Measurements from ENCODE around the gene DENND1C.

Gene DENND1C

GRCh38 chr19:6458695-6459261 lies 22.8 kb downstream of the DENND1C start:
- Histone ChIP-seq H3K9me3 (ENCODE audit: control extremely low read depth in 1 of 5, control insufficient read depth in 4 of 5, insufficient read depth in 2 of 5, low read depth in 1 of 5, low read length in 4 of 5) (peaks cover 0 to 19% (median 11%) of the 10 kb centered on the region in 5 experiments), H3K27me3 (replicated peaks in 2 of 5; ENCODE audit: control insufficient read depth in 4 of 5, insufficient read depth in 5 of 5, low read length in 4 of 5) (peaks cover 0 to 10% (median 2%) of the 10 kb centered on the region in 5 experiments), H3K27ac (ENCODE audit: insufficient read depth in 1 of 2, low read depth in 1 of 2, low read length in 2 of 2, poor library complexity in 1 of 2, severe bottlenecking in 2 of 2) (no peak overlapping the region), H3K36me3 (ENCODE audit: control insufficient read depth in 4 of 4, insufficient read depth in 4 of 4, low read length in 3 of 4) (peaks cover 0 to 13% (median 10%) of the 10 kb centered on the region in 4 experiments), H3K4me3 (ENCODE audit: control insufficient read depth in 1 of 7, extremely low read depth in 1 of 7, insufficient read depth in 4 of 7, low read depth in 2 of 7, low read length in 6 of 7) (peak overlapping the region in 6 of 7 experiments; percentile 44 to 85 (median 78)), H3K4me1 (ENCODE audit: control extremely low read depth in 1 of 4, control insufficient read depth in 4 of 4, insufficient read depth in 4 of 4, low read length in 3 of 4) (peaks cover 0 to 26% (median 17%) of the 10 kb centered on the region in 4 experiments)
- ChIA-PET POLR2A (no interaction called here), CTCF (no interaction called here)
- WGBS (ENCODE audit: insufficient coverage): 82% methylated on average over 9 of the region's 16 CpGs
- DNase-seq: no peak

- H3K27ac ChIP-seq (ENCODE audit: insufficient read depth in 1 of 2, low read depth in 1 of 2, low read length in 2 of 2, poor library complexity in 1 of 2, severe bottlenecking in 2 of 2): no peak overlapping the region
- peaks cover 0 to 26% (median 17%) of the 10 kb centered on the region in 4 experiments for H3K4me1 ChIP-seq (ENCODE audit: control extremely low read depth in 1 of 4, control insufficient read depth in 4 of 4, insufficient read depth in 4 of 4, low read length in 3 of 4)
- CTCF ChIA-PET: interaction anchor here (0.6 kb wide), 1 partner anchor 1609 kb away, joined by 3 read pairs; no protein-coding TSS in a partner anchor
- peaks cover 0 to 5% (median 2%) of the 10 kb centered on the region in 5 experiments for H3K27me3 ChIP-seq (replicated peaks in 2 of 5; ENCODE audit: control insufficient read depth in 4 of 5, insufficient read depth in 5 of 5, low read length in 4 of 5)
- peaks cover 0 to 17% (median 11%) of the 10 kb centered on the region in 4 experiments for H3K36me3 ChIP-seq (ENCODE audit: control insufficient read depth in 4 of 4, insufficient read depth in 4 of 4, low read length in 3 of 4)
- H3K4me3 ChIP-seq (ENCODE audit: control insufficient read depth in 1 of 7, extremely low read depth in 1 of 7, insufficient read depth in 4 of 7, low read depth in 2 of 7, low read length in 6 of 7): no peak overlapping the region
- no peak for DNase-seq
- peaks cover 0 to 22% (median 14%) of the 10 kb centered on the region in 5 experiments for H3K9me3 ChIP-seq (ENCODE audit: control extremely low read depth in 1 of 5, control insufficient read depth in 4 of 5, insufficient read depth in 2 of 5, low read depth in 1 of 5, low read length in 4 of 5)
- WGBS (ENCODE audit: insufficient coverage): 94% methylated on average over 15 of the region's 17 CpGs
- POLR2A ChIA-PET: no interaction called here
Observed at GRCh38 chr19:6457958-6458694, 23.5 kb downstream of the DENND1C start.

- DNase-seq: no peak
- ChIA-PET CTCF (interaction anchor here (1.9 kb wide), 1 partner anchor 60 kb away, joined by 4 read pairs; no protein-coding TSS in a partner anchor), POLR2A (no interaction called here)
- H3K9me3 ChIP-seq (ENCODE audit: control extremely low read depth in 1 of 5, control insufficient read depth in 4 of 5, insufficient read depth in 2 of 5, low read depth in 1 of 5, low read length in 4 of 5): peaks cover 0 to 22% (median 14%) of the 10 kb centered on the region in 5 experiments
- H3K27me3 ChIP-seq (replicated peaks in 2 of 5; ENCODE audit: control insufficient read depth in 4 of 5, insufficient read depth in 5 of 5, low read length in 4 of 5): peaks cover 0 to 5% (median 0%) of the 10 kb centered on the region in 5 experiments
- no peak overlapping the region for H3K27ac ChIP-seq (ENCODE audit: insufficient read depth in 1 of 2, low read depth in 1 of 2, low read length in 2 of 2, poor library complexity in 1 of 2, severe bottlenecking in 2 of 2)
- 99% methylated on average over 11 of the region's 15 CpGs for WGBS (ENCODE audit: insufficient coverage)
- H3K36me3 ChIP-seq (ENCODE audit: control insufficient read depth in 4 of 4, insufficient read depth in 4 of 4, low read length in 3 of 4): peaks cover 0 to 27% (median 11%) of the 10 kb centered on the region in 4 experiments
- peaks cover 0 to 26% (median 17%) of the 10 kb centered on the region in 4 experiments for H3K4me1 ChIP-seq (ENCODE audit: control extremely low read depth in 1 of 4, control insufficient read depth in 4 of 4, insufficient read depth in 4 of 4, low read length in 3 of 4)
- H3K4me3 ChIP-seq (ENCODE audit: control insufficient read depth in 1 of 7, extremely low read depth in 1 of 7, insufficient read depth in 4 of 7, low read depth in 2 of 7, low read length in 6 of 7): no peak overlapping the region
Observed at GRCh38 chr19:6455924-6456323, 25.7 kb downstream of the DENND1C start.

- no peak for DNase-seq
- WGBS (ENCODE audit: insufficient coverage): 100% methylated on average over 9 of the region's 11 CpGs
- Histone ChIP-seq H3K27me3 (replicated peaks in 2 of 5; ENCODE audit: control insufficient read depth in 4 of 5, insufficient read depth in 5 of 5, low read length in 4 of 5) (peaks cover 0 to 4% (median 0%) of the 10 kb centered on the region in 5 experiments), H3K4me3 (ENCODE audit: control insufficient read depth in 1 of 7, extremely low read depth in 1 of 7, insufficient read depth in 4 of 7, low read depth in 2 of 7, low read length in 6 of 7) (no peak overlapping the region), H3K36me3 (ENCODE audit: control insufficient read depth in 4 of 4, insufficient read depth in 4 of 4, low read length in 3 of 4) (peaks cover 0 to 27% (median 11%) of the 10 kb centered on the region in 4 experiments), H3K27ac (ENCODE audit: insufficient read depth in 1 of 2, low read depth in 1 of 2, low read length in 2 of 2, poor library complexity in 1 of 2, severe bottlenecking in 2 of 2) (no peak overlapping the region), H3K4me1 (ENCODE audit: control extremely low read depth in 1 of 4, control insufficient read depth in 4 of 4, insufficient read depth in 4 of 4, low read length in 3 of 4) (peaks cover 0 to 10% (median 2%) of the 10 kb centered on the region in 4 experiments), H3K9me3 (ENCODE audit: control extremely low read depth in 1 of 5, control insufficient read depth in 4 of 5, insufficient read depth in 2 of 5, low read depth in 1 of 5, low read length in 4 of 5) (peaks cover 0 to 22% (median 14%) of the 10 kb centered on the region in 5 experiments)
- POLR2A ChIA-PET: no interaction called here
- CTCF ChIA-PET: no interaction called here
Observed at GRCh38 chr19:6453951-6454565, 27.5 kb downstream of the DENND1C start.

- POLR2A ChIA-PET: no interaction called here
- peaks cover 0 to under 1% (median 0%) of the 10 kb centered on the region in 4 experiments for H3K4me1 ChIP-seq (ENCODE audit: control extremely low read depth in 1 of 4, control insufficient read depth in 4 of 4, insufficient read depth in 4 of 4, low read length in 3 of 4)
- no peak overlapping the region for H3K27ac ChIP-seq (ENCODE audit: insufficient read depth in 1 of 2, low read depth in 1 of 2, low read length in 2 of 2, poor library complexity in 1 of 2, severe bottlenecking in 2 of 2)
- 100% methylated on average over 1 of the region's 2 CpGs for WGBS (ENCODE audit: insufficient coverage)
- H3K36me3 ChIP-seq (ENCODE audit: control insufficient read depth in 4 of 4, insufficient read depth in 4 of 4, low read length in 3 of 4): peaks cover 0 to 27% (median 11%) of the 10 kb centered on the region in 4 experiments
- no peaks in the 10 kb centered on the region for H3K27me3 ChIP-seq (replicated peaks in 2 of 5; ENCODE audit: control insufficient read depth in 4 of 5, insufficient read depth in 5 of 5, low read length in 4 of 5)
- H3K4me3 ChIP-seq (ENCODE audit: control insufficient read depth in 1 of 7, extremely low read depth in 1 of 7, insufficient read depth in 4 of 7, low read depth in 2 of 7, low read length in 6 of 7): no peak overlapping the region
- peaks cover 0 to 22% (median 14%) of the 10 kb centered on the region in 5 experiments for H3K9me3 ChIP-seq (ENCODE audit: control extremely low read depth in 1 of 5, control insufficient read depth in 4 of 5, insufficient read depth in 2 of 5, low read depth in 1 of 5, low read length in 4 of 5)
- no peak for DNase-seq
- CTCF ChIA-PET: no interaction called here
Observed at GRCh38 chr19:6452899-6453298, 28.7 kb downstream of the DENND1C start.

- Histone ChIP-seq H3K9me3 (ENCODE audit: control extremely low read depth in 1 of 5, control insufficient read depth in 4 of 5, insufficient read depth in 2 of 5, low read depth in 1 of 5, low read length in 4 of 5) (peaks cover 0 to 22% (median 14%) of the 10 kb centered on the region in 5 experiments), H3K36me3 (ENCODE audit: control insufficient read depth in 4 of 4, insufficient read depth in 4 of 4, low read length in 3 of 4) (peaks cover 0 to 27% (median 11%) of the 10 kb centered on the region in 4 experiments), H3K4me3 (ENCODE audit: control insufficient read depth in 1 of 7, extremely low read depth in 1 of 7, insufficient read depth in 4 of 7, low read depth in 2 of 7, low read length in 6 of 7) (no peak overlapping the region), H3K4me1 (ENCODE audit: control extremely low read depth in 1 of 4, control insufficient read depth in 4 of 4, insufficient read depth in 4 of 4, low read length in 3 of 4) (no peaks in the 10 kb centered on the region), H3K27me3 (replicated peaks in 2 of 5; ENCODE audit: control insufficient read depth in 4 of 5, insufficient read depth in 5 of 5, low read length in 4 of 5) (no peaks in the 10 kb centered on the region), H3K27ac (ENCODE audit: insufficient read depth in 1 of 2, low read depth in 1 of 2, low read length in 2 of 2, poor library complexity in 1 of 2, severe bottlenecking in 2 of 2) (no peak overlapping the region)
- ChIA-PET CTCF (no interaction called here), POLR2A (no interaction called here)
- DNase-seq: no peak
- 96% methylated on average over 18 of the region's 19 CpGs for WGBS (ENCODE audit: insufficient coverage)
Observed at GRCh38 chr19:6452223-6452614, 29.4 kb downstream of the DENND1C start.
